ENCODE measurements around the gene THAP2. TPM values are rescaled to one million over a fixed set of nuclear protein-coding genes. Genes with fewer than 3 reads are reported as not detected.
A peak's percentile ranks its signal among the peaks of the same experiment; 100 is the strongest.

The THAP2 gene
- 1 to 10 TPM; 3.8 to 6.0 TPM for total RNA-seq

GRCh38 chr12:71663561-71664410, at the start of gene THAP2, which contains the start of gene ZFC3H1:
Gene THAP2, plus strand, starts transcription at chr12:71664301. Its CDS starts 209 bp downstream, at chr12:71664510.
Gene ZFC3H1, minus strand, starts transcription at chr12:71663848. Its CDS starts 238 bp downstream, at chr12:71663610.
- DNase-seq: peak; percentile 97
- no peaks in the 10 kb centered on the region for H3K27me3 ChIP-seq
- TF ChIP-seq CTCF (IDR thresholded peaks at IDR 0.05): no peak
- H3K9ac ChIP-seq (ENCODE audit: low read depth in 2 of 2, low read length in 2 of 2): peak within 1 kb of the TSS; percentile 88 to 93
- no peaks in the 10 kb centered on the region for H3K36me3 ChIP-seq
- intact Hi-C loops (cut with DNase I): loop anchor here (10.0 kb wide), 1 partner anchor 91 kb away; the partner anchor contains the start of gene RAB21
- H3K9me3 ChIP-seq: no peaks in the 10 kb centered on the region
- H3K27ac ChIP-seq: peak within 1 kb of the TSS; percentile 100
- H3K4me3 ChIP-seq: peak within 1 kb of the TSS; percentile 82
- H3K4me1 ChIP-seq: peaks cover 22% of the 10 kb centered on the region

DNA sequence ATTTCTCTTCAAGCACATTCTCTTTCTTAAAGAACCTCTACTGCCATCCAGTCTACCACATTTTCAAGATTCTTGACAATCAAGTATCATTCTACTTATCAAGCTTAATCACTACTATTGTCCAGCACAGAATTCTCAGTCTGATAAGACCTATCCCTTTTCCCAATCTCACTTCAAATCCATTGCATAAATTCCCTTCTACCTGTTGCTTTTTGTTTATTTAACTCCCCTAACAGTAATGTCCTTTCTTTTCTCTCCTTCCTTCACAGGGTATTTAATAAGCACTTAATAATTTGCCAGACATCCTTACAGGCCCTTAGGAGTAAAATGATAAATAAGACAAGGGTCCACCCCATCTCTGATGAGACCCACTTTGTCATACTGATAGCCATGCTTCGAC, 42.2 kb upstream of the THAP2 start:
- peaks cover 14% of the 10 kb centered on the region for H3K36me3 ChIP-seq
- H3K4me3 ChIP-seq: no peak overlapping the region

GRCh38 chr12:71625476-71625875, 38.6 kb upstream of the THAP2 start:
- Histone ChIP-seq H3K36me3 (peaks cover 17% of the 10 kb centered on the region), H3K27me3 (no peaks in the 10 kb centered on the region), H3K4me3 (no peak overlapping the region), H3K9ac (ENCODE audit: low read depth in 2 of 2, low read length in 2 of 2) (no peak overlapping the region), H3K9me3 (no peaks in the 10 kb centered on the region), H3K27ac (no peak overlapping the region), H3K4me1 (no peaks in the 10 kb centered on the region)
- no peak for DNase-seq
- intact Hi-C loops (cut with DNase I): no loop called here
- TF ChIP-seq CTCF (IDR thresholded peaks at IDR 0.05): no peak

More for the DNA sequence above, 42.2 kb upstream of the THAP2 start:
- Histone ChIP-seq H3K27me3 (no peaks in the 10 kb centered on the region), H3K27ac (no peak overlapping the region), H3K9ac (ENCODE audit: low read depth in 2 of 2, low read length in 2 of 2) (no peak overlapping the region), H3K9me3 (no peaks in the 10 kb centered on the region), H3K4me1 (no peaks in the 10 kb centered on the region)
- TF ChIP-seq CTCF (IDR thresholded peaks at IDR 0.05): no peak
- no peak for DNase-seq
- intact Hi-C loops (cut with DNase I): no loop called here

GRCh38 chr12:71626098-71626497, 38.0 kb upstream of the THAP2 start:
- Histone ChIP-seq H3K9ac (ENCODE audit: low read depth in 2 of 2, low read length in 2 of 2) (no peak overlapping the region), H3K4me3 (no peak overlapping the region), H3K27ac (no peak overlapping the region), H3K36me3 (peaks cover 15% of the 10 kb centered on the region), H3K27me3 (no peaks in the 10 kb centered on the region), H3K4me1 (no peaks in the 10 kb centered on the region), H3K9me3 (no peaks in the 10 kb centered on the region)
- intact Hi-C loops (cut with DNase I): no loop called here
- TF ChIP-seq CTCF (IDR thresholded peaks at IDR 0.05): no peak
- DNase-seq: no peak

DNA sequence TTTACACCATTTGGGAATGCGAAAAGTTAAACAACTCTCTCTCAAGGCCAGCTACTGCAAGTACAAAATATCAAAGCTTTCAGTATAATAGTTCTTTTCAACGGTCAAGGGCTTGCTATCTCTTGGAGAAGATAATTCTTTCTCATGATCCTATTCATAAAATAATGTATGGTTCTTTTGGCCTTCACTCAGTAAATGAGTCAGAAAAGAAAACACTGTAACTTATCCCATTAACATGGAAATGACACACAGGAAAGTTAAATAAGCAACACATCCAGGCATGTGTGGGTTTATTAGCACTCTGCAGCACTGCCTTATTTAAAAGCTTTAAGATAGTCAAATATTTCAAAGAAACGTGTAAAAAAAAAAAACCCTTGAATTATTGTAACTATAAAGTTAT, 37.3 kb upstream of the THAP2 start:
- H3K4me3 ChIP-seq: no peak overlapping the region
- H3K36me3 ChIP-seq: peaks cover 12% of the 10 kb centered on the region
- DNase-seq: no peak
- no peaks in the 10 kb centered on the region for H3K4me1 ChIP-seq
- no peak for TF ChIP-seq CTCF (IDR thresholded peaks at IDR 0.05)
- H3K9me3 ChIP-seq: no peaks in the 10 kb centered on the region
- intact Hi-C loops (cut with DNase I): no loop called here
- no peak overlapping the region for H3K9ac ChIP-seq (ENCODE audit: low read depth in 2 of 2, low read length in 2 of 2)
- H3K27ac ChIP-seq: no peak overlapping the region
- no peaks in the 10 kb centered on the region for H3K27me3 ChIP-seq
